SW480 (cell line): ENCODE measurements around the gene SH3PXD2A.

Experiments used
- DNase-seq: peaks from one replicate; pipeline ENCODE4 v3.0.0-alpha.2; 2016; ENCODE audit warnings: low spot score

Gene SH3PXD2A

GRCh38 chr10:103580430-103580829, 274.9 kb downstream of the SH3PXD2A start:
- no peak for DNase-seq

- DNase-seq, result no peak
Measured at GRCh38 chr10:103580011-103580410, 275.4 kb downstream of the SH3PXD2A start.

GRCh38 chr10:103578782-103579382, 276.5 kb downstream of the SH3PXD2A start:
- DNase-seq, result peak; percentile 77

- DNase-seq, result no peak
Measured at GRCh38 chr10:103576862-103577261, 278.5 kb downstream of the SH3PXD2A start.

GRCh38 chr10:103576076-103576471, 279.3 kb downstream of the SH3PXD2A start:
- DNase-seq, result no peak

GRCh38 chr10:103575416-103576075, 279.8 kb downstream of the SH3PXD2A start:
- no peak for DNase-seq

GRCh38 chr10:103574097-103575061, 281.0 kb downstream of the SH3PXD2A start:
- no peak for DNase-seq

GRCh38 chr10:103573205-103573487, 282.2 kb downstream of the SH3PXD2A start:
- DNase-seq, result no peak

GRCh38 chr10:103572347-103573204, 282.8 kb downstream of the SH3PXD2A start:
- DNase-seq, result no peak

- DNase-seq, result no peak
Measured at GRCh38 chr10:103571656-103571975, 283.8 kb downstream of the SH3PXD2A start.

GRCh38 chr10:103570844-103571655, 284.3 kb downstream of the SH3PXD2A start:
- no peak for DNase-seq

- DNase-seq, result no peak
Measured at GRCh38 chr10:103569896-103570295, 285.5 kb downstream of the SH3PXD2A start.

- no peak for DNase-seq
Measured at GRCh38 chr10:103568505-103568904, 286.9 kb downstream of the SH3PXD2A start.

- DNase-seq, result no peak
Measured at GRCh38 chr10:103566536-103566935, 288.8 kb downstream of the SH3PXD2A start.

GRCh38 chr10:103564776-103565520, 290.4 kb downstream of the SH3PXD2A start:
- DNase-seq, result no peak

GRCh38 chr10:103564116-103564501, 291.3 kb downstream of the SH3PXD2A start:
- DNase-seq, result no peak

GRCh38 chr10:103563231-103564115, 291.9 kb downstream of the SH3PXD2A start:
- DNase-seq, result no peak

GRCh38 chr10:103562383-103562782, 293.0 kb downstream of the SH3PXD2A start:
- no peak for DNase-seq

- no peak for DNase-seq
Measured at GRCh38 chr10:103560886-103561285, 294.5 kb downstream of the SH3PXD2A start.

GRCh38 chr10:103559776-103560175, 295.6 kb downstream of the SH3PXD2A start:
- DNase-seq, result no peak
